Amygdala (tissue), 56 donors: ENCODE data around the gene ADAM12.

Experiments
- DNase-seq, 56 donors: peaks; one replicate each; lab custom pipeline; 2025; lab: John Stamatoyannopoulos, UW

ADAM12 gene, protein sequence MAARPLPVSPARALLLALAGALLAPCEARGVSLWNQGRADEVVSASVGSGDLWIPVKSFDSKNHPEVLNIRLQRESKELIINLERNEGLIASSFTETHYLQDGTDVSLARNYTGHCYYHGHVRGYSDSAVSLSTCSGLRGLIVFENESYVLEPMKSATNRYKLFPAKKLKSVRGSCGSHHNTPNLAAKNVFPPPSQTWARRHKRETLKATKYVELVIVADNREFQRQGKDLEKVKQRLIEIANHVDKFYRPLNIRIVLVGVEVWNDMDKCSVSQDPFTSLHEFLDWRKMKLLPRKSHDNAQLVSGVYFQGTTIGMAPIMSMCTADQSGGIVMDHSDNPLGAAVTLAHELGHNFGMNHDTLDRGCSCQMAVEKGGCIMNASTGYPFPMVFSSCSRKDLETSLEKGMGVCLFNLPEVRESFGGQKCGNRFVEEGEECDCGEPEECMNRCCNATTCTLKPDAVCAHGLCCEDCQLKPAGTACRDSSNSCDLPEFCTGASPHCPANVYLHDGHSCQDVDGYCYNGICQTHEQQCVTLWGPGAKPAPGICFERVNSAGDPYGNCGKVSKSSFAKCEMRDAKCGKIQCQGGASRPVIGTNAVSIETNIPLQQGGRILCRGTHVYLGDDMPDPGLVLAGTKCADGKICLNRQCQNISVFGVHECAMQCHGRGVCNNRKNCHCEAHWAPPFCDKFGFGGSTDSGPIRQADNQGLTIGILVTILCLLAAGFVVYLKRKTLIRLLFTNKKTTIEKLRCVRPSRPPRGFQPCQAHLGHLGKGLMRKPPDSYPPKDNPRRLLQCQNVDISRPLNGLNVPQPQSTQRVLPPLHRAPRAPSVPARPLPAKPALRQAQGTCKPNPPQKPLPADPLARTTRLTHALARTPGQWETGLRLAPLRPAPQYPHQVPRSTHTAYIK

DNA sequence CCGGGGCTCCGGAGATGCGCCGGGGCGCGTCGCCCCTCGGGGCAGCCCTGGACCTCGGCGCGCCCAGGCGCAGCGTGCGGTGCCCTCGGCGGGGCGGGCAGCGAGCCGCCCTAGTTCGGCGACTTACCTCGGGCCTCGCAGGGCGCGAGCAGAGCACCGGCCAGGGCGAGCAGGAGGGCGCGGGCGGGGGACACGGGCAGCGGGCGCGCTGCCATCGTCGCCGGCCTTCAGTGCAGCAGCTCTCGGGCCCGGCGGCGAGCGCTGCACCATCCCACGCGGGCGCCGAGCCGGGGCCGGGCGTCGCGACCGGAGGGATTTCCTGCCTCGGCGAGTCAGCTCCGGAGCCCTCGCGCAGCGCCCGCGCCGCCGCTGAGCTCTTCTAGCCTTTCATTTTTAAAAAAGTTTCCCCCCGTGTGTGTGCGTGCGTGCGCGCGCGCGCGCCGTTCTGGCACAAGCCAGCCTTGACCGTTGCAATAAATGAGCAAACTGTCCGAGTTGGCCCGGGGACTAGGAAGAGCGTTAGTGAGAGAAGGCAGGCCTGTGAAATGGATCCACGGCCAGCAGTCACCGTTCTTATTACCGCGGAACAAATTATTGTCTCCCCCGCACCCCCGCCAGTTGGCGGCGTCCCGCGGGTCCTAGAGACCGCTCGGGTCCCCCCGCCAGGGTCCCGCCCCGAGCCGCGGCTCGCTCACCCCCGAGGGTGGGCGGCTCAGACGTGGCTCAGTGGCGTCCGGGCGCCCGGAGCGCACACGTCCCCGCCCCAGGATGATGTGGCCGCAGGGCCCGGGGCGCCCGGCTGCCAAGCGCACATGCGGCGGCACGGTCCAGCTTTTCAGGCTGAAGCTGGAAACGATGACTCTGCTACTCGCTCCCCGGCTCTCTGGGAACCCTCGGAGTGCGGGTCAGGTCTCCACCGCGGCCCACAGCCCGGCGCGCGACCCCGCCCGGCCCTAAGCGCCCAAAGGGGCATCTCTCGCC, at the start of gene ADAM12:
ADAM12 (minus strand) TSS at position 547 of the 981 bp plus-strand sequence; CDS start at position 215, 332 bp downstream.
- peak in 18 of 56 donors; percentile 10 to 72 (median 27) for DNase-seq

DNA sequence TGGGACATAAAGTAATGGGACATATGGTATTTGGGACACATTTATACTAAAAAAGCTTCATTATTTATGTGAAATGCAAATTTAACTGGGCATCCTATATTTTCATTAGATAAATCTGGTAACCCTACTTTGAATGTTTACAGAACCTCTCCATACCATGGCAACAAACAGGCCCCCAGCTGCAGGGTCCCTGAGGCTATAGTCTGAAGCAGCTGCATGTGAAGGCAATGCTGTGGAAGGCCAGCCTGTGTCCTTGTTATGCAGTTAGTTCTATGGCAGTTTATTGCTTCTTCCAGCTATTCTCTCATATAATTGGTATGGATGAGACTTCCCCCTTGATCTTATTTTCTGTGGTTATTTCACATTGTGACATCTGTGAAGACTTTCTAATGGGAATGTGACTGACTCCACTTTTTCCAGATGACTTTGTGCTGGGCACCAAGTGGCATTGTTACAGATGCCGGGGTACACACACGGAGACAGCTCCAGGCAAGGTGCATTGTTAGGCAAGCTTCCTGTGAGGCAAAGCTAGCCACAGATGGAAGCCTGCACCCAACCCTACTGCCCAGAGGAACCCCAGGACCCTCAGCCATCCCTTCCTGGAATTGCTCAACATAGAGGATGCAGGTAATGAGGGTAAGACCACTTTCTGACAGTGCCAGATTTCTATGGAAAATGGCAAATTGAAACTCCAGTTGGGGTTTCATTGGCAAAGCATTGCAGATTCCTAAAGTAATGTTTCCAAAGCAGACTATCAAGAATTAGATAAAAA, 49.5 kb upstream of the ADAM12 start:
- DNase-seq = no peak

DNA sequence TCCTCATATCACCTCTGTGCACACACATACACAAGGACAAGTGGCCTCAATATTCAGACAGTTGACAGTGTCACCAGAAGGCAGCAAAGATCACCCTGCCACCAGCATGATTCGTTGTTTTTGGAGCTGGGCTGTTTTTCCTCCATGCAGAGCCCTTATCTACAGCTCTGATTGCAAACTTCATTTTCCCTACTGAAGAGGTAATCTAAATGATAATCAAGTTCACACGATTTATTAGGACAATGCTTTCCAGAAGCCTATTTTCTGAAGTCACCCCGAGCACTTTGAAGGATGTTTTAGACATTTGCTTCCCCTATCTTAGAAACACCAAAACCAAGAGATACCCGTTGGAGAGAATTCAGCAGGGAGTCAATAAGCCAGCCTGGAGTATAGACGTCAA, 46.0 kb upstream of the ADAM12 start:
- no peak for DNase-seq

DNA sequence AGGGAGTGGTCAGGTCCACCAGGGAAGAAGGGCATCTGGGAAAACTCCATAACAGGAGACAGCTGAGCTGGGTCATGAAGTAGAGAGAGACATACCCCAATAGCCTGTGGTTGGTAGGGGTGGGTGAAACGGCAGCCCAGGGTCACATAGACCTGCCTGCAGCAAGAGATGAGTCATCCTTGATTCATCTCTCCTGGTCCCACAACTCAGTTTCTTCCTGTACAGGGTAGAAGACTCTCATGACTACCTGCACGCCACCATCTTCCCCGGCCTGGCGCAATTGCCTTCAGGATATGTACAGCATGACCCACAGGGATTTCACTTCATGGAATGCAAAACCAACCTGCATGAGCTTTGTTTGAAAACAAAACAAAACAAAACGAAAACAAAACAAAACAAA, 45.1 kb upstream of the ADAM12 start:
- DNase-seq = no peak

DNA sequence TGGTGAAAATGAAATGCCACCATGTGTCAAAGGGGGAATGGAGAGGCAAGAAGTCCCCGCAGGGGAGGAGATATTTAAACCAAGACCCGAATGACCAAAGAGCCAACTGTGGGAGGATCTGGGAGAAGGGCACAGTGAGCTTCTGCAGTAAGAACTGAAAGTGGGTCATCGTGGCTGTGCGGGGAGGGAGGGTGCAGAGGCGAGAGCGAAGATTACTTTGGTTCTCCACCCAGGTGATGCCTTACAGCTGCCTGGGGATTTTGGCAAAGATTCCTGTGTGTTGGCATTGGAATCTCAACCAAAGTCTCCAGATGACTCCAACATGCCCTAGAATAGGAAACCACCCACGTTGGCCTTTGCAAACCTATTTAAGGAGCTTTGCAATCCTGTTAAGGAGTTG, 44.2 kb upstream of the ADAM12 start:
- no peak for DNase-seq

DNA sequence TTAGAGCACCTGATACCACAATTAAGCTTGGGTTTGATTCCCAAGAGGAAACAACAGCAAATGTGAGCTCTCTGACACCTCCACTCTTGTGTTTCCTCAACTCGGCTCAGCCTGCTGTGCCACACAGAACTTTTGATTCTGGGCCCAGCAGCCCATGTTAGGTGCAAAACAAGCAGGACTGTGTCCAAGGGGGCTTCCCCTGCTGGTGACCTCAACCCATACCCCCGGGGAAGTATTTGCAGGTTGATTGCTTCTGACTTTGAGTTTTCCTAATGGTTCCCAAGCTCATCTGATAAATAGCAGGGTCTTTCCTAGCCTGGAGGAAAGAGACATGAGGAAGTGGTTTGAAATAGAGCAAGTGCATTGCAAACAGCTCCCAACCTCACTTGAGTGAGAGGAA, 43.5 kb upstream of the ADAM12 start:
- no peak for DNase-seq

DNA sequence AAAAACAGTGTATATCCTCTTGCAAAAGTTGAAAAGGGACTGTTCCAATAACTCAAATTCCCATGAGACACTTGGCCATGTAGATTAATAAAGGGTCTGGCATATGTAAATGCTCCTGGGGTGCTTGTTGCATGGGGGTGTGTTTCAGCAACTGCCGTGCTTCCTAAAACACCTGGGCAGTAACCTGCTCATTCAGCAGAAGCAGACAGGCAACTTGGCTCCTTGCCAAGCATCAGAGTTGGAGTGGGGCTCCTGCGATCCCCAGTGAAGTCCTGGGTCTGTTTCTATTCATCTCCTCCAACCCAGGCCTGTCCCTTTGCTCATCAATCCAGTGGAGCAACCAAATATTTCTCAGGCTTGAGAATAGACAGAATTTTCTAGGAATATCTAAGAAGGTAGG, 42.2 kb upstream of the ADAM12 start:
- DNase-seq = no peak

DNA sequence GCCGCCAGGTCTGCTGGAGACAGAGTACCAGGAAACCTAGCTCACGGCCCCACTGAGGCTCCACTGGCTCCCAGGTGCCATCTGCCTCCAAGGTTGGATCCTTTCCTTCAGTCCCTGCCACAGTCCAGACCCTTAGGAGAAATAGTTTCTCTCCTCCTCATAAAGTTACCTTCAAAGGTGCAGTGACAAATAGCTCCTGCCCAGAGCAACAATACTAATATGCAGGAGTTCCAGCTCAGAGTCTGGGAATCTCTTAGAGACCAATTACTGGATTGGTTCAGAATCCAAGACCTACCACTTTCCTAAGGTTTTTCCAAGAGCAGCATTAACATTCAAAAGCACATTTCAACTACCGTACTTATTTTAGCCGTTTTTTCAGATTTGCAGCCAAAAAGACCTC, 41.0 kb upstream of the ADAM12 start:
- no peak for DNase-seq

DNA sequence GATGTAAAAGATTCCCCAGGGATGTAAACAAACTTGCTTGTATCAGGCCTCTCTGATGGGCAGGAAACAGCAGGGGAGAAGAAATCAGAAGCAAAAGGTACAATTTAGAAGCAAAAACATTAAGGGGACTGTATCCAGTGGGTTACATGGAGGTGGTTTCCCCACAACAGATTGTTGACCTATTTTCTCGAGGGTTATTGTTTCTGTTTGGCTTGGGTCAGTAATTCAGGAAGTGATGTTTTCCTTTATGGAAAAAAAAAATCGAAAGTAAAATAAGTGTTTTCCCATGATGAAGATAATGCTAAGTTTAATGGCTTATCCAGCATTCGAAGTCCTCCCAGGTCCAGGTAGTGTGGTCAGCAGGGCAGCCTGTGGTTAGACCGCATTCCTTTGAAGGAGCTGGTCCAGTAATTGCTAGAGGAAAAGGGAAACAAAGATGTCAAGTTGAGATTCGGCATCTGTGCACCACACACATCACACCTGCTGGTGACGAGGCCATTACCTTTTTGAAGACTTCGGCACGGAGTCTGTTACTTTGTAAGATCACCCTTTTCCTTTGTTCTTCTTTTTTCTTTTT, 37.3 kb upstream of the ADAM12 start:
- DNase-seq = no peak

DNA sequence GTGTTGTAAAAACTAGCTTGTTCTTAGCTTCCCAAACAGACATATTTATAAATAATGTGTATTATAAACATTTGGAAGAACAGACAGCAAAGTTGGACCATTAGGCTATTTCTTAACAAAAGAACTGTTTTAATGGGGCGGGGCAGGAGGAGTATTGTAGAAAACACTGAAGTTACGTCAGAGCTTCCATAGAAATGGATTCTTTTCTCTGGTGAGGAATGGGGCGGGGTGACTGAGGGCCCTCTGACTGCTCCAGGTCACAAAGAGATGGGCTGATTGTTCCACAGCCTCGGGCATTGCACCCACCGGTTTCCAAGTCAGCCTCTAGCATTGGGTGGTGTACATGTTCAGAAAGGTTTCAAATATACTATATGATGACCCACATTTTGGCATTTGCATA, 36.8 kb upstream of the ADAM12 start:
- no peak for DNase-seq

DNA sequence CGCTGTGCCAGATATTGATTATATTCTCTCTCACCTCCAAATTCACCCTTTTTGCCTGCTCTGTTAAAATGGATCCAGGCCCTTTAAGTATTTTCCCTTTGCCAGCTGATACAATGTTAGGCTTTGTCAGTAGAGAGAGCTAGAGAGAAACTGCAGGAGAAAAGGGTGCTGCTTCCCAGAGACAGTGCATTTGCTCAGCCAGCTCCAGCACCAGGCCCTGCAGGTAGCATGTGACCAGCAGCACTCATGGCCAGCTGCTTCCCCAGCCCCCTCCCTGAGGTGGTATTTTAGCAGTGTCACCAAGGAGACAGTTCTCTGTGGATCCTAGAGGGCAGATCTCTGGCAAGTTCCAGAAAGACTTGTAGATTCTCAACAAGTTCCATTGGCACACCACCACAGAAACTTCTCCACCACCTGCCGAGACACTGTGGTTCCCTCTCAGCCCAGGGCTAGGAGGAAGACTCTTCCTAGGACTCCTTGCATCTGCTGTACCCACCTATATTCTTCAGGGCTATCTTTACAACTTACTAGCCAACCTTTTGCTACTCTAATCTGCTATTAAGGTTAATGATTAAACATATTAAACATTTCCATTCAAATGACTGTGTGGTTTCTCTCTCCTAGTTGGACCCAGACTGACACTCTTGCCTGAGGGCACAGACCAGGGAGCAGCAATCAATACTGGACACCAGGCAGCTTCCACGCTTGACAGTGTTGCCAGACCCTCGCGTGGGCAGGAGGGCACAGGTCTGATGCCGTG, 35.6 kb upstream of the ADAM12 start:
- no peak for DNase-seq

DNA sequence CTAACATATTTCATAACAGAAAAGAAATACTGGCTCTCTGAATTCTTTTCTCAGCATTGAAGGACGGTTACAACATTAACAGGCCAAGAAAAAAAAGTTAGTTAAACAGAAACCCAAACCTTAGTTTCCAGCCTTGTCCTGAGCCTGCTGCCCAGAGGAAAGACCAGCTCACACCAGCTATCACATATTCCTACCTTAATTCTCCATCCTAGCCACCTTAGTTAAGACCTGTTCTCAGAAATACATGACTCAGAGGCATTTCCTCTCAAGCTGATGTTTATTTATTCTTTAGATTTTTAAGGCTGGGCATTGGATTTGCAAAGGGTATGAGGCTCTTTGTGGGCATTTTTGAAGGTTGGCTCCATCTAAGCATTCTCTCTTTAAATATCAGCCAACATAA, 34.3 kb upstream of the ADAM12 start:
- DNase-seq = no peak

DNA sequence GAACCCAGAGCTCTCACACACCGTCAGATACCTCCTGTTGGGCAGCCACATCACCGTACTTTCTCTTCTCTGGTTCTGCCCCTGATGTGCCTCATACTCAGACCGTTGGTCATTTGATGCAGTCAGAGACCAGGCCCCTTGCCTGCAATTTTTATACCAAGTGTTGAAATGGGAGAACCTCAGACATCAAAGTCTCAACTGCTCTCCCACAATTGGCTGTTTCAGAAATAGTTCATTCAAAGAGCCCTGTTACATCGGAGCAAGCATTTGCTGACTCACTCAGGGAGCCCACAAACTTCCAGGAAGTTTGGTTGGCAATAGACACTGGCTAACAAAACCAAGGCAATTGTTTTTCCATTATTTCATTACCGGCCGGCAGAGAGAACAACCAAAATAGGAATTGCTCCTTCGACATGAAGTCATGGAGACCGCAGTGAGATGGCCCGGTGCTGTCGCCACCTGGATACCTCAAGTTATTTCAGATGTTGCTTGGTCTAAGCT, 33.5 kb upstream of the ADAM12 start:
- DNase-seq = peak in 5 of 56 donors; percentile 9 to 28 (median 24)

DNA sequence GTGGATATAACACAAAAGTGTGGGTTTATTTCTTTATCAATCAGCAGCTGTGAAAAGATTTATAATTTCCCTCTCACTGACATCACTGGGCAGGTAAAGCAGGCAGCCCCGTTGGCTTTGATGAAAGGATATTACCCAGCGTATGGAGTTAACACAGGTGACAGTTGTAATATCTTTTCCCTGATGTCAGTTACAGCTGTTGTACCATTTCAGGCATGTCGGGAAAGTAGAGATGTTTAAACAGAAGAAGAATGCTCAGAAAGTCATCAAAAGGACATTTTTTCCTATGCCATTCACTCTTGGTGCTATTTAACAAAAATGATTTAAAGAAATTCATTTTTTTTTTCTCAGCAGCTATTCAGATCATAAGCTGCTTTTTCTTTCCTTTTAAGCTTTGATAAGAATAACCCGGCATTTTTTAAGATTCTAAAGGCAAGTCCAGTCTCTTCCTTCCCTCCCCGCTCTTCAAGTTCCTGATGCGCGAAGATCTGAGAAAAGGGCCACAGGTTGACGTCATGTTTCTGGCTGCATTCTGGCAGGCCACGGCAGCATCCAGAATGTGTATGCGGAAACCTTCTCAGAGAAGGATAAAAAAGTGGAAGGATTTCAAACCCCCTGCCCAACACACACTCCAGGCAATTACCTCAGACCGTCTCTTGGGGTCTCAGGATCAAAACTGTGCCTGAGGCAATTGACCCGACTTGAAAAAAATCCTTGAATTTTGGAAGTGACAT, 32.5 kb upstream of the ADAM12 start:
- no peak for DNase-seq

DNA sequence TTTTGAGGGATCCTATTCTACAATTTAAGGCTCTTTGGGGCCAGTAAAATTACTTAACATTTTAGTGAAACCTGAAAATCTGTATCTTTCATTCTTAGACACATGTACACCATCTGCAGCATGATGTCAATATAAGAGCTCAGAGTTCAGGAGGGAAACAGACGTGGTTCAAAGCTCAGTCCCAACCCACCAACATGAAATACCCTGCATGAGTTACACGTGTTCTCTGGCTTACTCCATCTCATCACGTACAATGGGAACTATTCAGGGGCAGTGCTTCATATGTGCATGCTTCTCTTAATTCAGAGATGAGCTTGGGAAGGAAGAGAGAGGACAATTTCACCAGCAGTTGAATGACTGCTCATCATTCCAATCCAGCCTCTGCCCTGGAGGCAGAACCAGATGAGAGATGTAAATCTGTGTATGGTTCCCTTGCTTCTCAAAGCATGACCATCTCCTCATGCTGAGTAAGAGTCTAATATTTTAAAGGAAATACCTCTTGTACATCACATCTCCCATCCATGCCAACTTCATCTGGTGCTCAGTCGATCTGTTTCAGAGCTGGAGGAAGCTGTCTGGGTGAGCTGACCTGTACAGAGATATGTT, 29.0 kb upstream of the ADAM12 start:
- DNase-seq = no peak

DNA sequence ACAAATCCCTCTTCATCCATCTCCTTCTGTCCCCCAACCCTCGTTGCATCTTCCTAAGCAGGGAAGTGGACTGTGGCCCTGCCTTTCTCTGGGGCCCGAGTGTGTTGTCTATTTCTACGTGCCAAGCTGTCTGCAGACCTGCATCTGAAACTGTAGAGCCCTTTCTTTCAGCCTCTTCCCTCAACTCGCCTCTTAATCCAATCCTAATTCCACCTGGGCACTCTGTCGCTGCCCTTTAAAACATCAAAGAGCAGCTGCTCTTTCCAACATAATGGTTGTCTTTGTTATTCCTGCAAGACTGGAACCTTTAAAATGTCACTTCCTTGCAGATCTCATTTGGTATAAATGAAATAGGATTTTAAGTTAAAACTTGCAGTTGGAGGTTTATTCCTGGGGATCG, 21.5 kb upstream of the ADAM12 start:
- no peak for DNase-seq

DNA sequence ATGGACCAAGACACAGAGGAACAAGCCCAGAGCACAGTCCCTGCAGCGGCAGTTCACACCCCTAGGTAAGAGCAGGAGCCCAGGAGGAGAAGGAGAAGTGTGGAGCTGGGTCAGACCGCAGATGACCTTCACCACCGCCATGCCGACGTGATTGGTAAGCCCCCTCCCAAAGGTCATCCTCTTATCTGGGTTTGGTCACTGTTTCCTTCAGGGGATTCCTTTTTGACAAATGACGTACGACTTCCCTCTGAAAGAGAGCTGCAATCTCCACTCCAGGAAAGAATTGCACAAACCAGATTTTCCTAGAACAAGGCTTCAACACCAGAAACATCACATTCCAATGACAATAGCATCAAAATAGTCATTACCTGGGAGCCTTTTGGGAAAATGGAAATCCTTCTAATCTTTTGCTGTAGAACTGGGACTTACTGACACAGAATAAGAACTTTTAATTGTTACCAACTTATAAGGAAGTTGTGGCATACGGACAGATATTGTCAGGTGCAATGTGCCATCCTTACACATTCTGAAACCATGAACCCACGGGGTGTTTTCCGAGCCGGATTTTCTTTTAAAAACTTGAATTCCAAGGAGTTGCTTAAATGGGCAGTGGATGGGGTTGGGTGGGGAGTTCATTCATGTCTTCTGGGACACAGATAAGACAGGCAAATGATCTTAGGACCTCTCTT, 20.8 kb upstream of the ADAM12 start:
- no peak for DNase-seq
